ENCODE data around the gene RAPGEF3.

Gene RAPGEF3

GRCh38 chr12:47751561-47751960 is 7.1 kb downstream of the RAPGEF3 start:
- TF ChIP-seq GATA1 (IDR thresholded peaks at IDR 0.05; ENCODE audit: low read depth, low read length): no peak
- no peak for TF ChIP-seq POLR2A (IDR thresholded peaks at IDR 0.05; ENCODE audit: low read length)

GRCh38 chr12:47750916-47751470 is 7.7 kb downstream of the RAPGEF3 start:
- no peak for DNase-seq
- TF ChIP-seq GATA1 (IDR thresholded peaks at IDR 0.05; ENCODE audit: low read depth, low read length) (no peak), POLR2A (IDR thresholded peaks at IDR 0.05; ENCODE audit: low read length) (no peak)

More at GRCh38 chr12:47751561-47751960, 7.1 kb downstream of the RAPGEF3 start:
- DNase-seq: no peak

GRCh38 chr12:47750229-47750798 is 8.4 kb downstream of the RAPGEF3 start:
- TF ChIP-seq POLR2A (IDR thresholded peaks at IDR 0.05; ENCODE audit: low read length) (no peak), GATA1 (IDR thresholded peaks at IDR 0.05; ENCODE audit: low read depth, low read length) (no peak)

GRCh38 chr12:47748899-47749298 is 9.8 kb downstream of the RAPGEF3 start:
- DNase-seq: no peak
- no peak for TF ChIP-seq POLR2A (IDR thresholded peaks at IDR 0.05; ENCODE audit: low read length)
- TF ChIP-seq GATA1 (IDR thresholded peaks at IDR 0.05; ENCODE audit: low read depth, low read length): no peak

More at GRCh38 chr12:47750229-47750798, 8.4 kb downstream of the RAPGEF3 start:
- no peak for DNase-seq

GRCh38 chr12:47748507-47748828 is 10.2 kb downstream of the RAPGEF3 start:
- no peak for DNase-seq
- TF ChIP-seq POLR2A (IDR thresholded peaks at IDR 0.05; ENCODE audit: low read length) (no peak), GATA1 (IDR thresholded peaks at IDR 0.05; ENCODE audit: low read depth, low read length) (no peak)

GRCh38 chr12:47747596-47748506 is 10.8 kb downstream of the RAPGEF3 start:
- no peak for TF ChIP-seq POLR2A (IDR thresholded peaks at IDR 0.05; ENCODE audit: low read length)
- no peak for TF ChIP-seq GATA1 (IDR thresholded peaks at IDR 0.05; ENCODE audit: low read depth, low read length)
- DNase-seq: no peak

GRCh38 chr12:47747126-47747525 is 11.6 kb downstream of the RAPGEF3 start:
- DNase-seq: no peak
- TF ChIP-seq POLR2A (IDR thresholded peaks at IDR 0.05; ENCODE audit: low read length) (no peak), GATA1 (IDR thresholded peaks at IDR 0.05; ENCODE audit: low read depth, low read length) (no peak)

GRCh38 chr12:47746523-47746922 is 12.2 kb downstream of the RAPGEF3 start:
- no peak for DNase-seq
- TF ChIP-seq POLR2A (IDR thresholded peaks at IDR 0.05; ENCODE audit: low read length) (no peak), GATA1 (IDR thresholded peaks at IDR 0.05; ENCODE audit: low read depth, low read length) (no peak)

GRCh38 chr12:47746073-47746472 is 12.6 kb downstream of the RAPGEF3 start:
- TF ChIP-seq POLR2A (IDR thresholded peaks at IDR 0.05; ENCODE audit: low read length) (no peak), GATA1 (IDR thresholded peaks at IDR 0.05; ENCODE audit: low read depth, low read length) (no peak)
- DNase-seq: no peak

GRCh38 chr12:47745485-47746041 is 13.1 kb downstream of the RAPGEF3 start:
- TF ChIP-seq POLR2A (IDR thresholded peaks at IDR 0.05; ENCODE audit: low read length): no peak
- no peak for TF ChIP-seq GATA1 (IDR thresholded peaks at IDR 0.05; ENCODE audit: low read depth, low read length)
- no peak for DNase-seq

- TF ChIP-seq GATA1 (IDR thresholded peaks at IDR 0.05; ENCODE audit: low read depth, low read length) (no peak), POLR2A (IDR thresholded peaks at IDR 0.05; ENCODE audit: low read length) (no peak)
- no peak for DNase-seq
These were observed 13.8 kb downstream of the RAPGEF3 start for GRCh38 chr12:47744778-47745436.

GRCh38 chr12:47744005-47744651 is 14.6 kb downstream of the RAPGEF3 start:
- TF ChIP-seq GATA1 (IDR thresholded peaks at IDR 0.05; ENCODE audit: low read depth, low read length) (no peak), POLR2A (IDR thresholded peaks at IDR 0.05; ENCODE audit: low read length) (no peak)
- DNase-seq: peak; percentile 15 to 59

GRCh38 chr12:47743311-47743860 is 15.3 kb downstream of the RAPGEF3 start:
- no peak for DNase-seq
- TF ChIP-seq GATA1 (IDR thresholded peaks at IDR 0.05; ENCODE audit: low read depth, low read length): no peak
- no peak for TF ChIP-seq POLR2A (IDR thresholded peaks at IDR 0.05; ENCODE audit: low read length)

Measured in erythroblast (primary cell).